ENCODE measurements around the gene SKOR2.

SKOR2 gene

GRCh38 chr18:47226660-47227059 is 24.8 kb downstream of the SKOR2 start:
- Histone ChIP-seq H3K27ac (ENCODE audit: low read length) (no peak overlapping the region), H3K4me2 (ENCODE audit: low read depth, low read length) (no peak overlapping the region), H3K9ac (ENCODE audit: low read length) (no peak overlapping the region), H3F3A (ENCODE audit: insufficient read depth, low read length) (no peaks in the 10 kb centered on the region), H3K79me2 (ENCODE audit: low read length) (no peaks in the 10 kb centered on the region), H3K4me1 (ENCODE audit: low read length) (no peaks in the 10 kb centered on the region), H3K9me2 (replicated peaks; ENCODE audit: insufficient read depth, low read length) (no peaks in the 10 kb centered on the region), H3K9me3 (replicated peaks; ENCODE audit: insufficient read depth, low read length) (no peaks in the 10 kb centered on the region), H4K20me1 (ENCODE audit: insufficient read depth, low read length) (no peaks in the 10 kb centered on the region), H2AFZ (ENCODE audit: low read length) (no peak overlapping the region), H3K36me3 (replicated peaks; ENCODE audit: insufficient read depth, low read length) (no peaks in the 10 kb centered on the region), H3K27me3 (replicated peaks; ENCODE audit: insufficient read depth, low read length) (no peaks in the 10 kb centered on the region), H3K4me3 (ENCODE audit: low read length) (no peak overlapping the region)
- TF ChIP-seq CTCF (IDR thresholded peaks at IDR 0.05; ENCODE audit: low read length), result no peak
- no peak for TF ChIP-seq EZH2 (optimal IDR thresholded peaks at IDR 0.05; ENCODE audit: low read depth, low read length)
- TF ChIP-seq EZH2phosphoT487 (IDR thresholded peaks at IDR 0.05; ENCODE audit: low read length), result no peak
- DNase-seq, result no peak

- Histone ChIP-seq H3K27ac (ENCODE audit: low read length) (no peak overlapping the region), H3K9me2 (replicated peaks; ENCODE audit: insufficient read depth, low read length) (no peaks in the 10 kb centered on the region), H3K27me3 (replicated peaks; ENCODE audit: insufficient read depth, low read length) (no peaks in the 10 kb centered on the region), H3K4me2 (ENCODE audit: low read depth, low read length) (no peak overlapping the region), H3K9me3 (replicated peaks; ENCODE audit: insufficient read depth, low read length) (no peaks in the 10 kb centered on the region), H3K79me2 (ENCODE audit: low read length) (no peaks in the 10 kb centered on the region), H2AFZ (ENCODE audit: low read length) (no peak overlapping the region), H3F3A (ENCODE audit: insufficient read depth, low read length) (no peaks in the 10 kb centered on the region), H3K36me3 (replicated peaks; ENCODE audit: insufficient read depth, low read length) (no peaks in the 10 kb centered on the region), H4K20me1 (ENCODE audit: insufficient read depth, low read length) (no peaks in the 10 kb centered on the region), H3K9ac (ENCODE audit: low read length) (no peak overlapping the region), H3K4me1 (ENCODE audit: low read length) (no peaks in the 10 kb centered on the region), H3K4me3 (ENCODE audit: low read length) (no peak overlapping the region)
- TF ChIP-seq EZH2phosphoT487 (IDR thresholded peaks at IDR 0.05; ENCODE audit: low read length) (no peak), EZH2 (optimal IDR thresholded peaks at IDR 0.05; ENCODE audit: low read depth, low read length) (no peak), CTCF (IDR thresholded peaks at IDR 0.05; ENCODE audit: low read length) (peak; percentile 67)
- peak; percentile 56 for DNase-seq
Measured at GRCh38 chr18:47215554-47216138, 35.8 kb downstream of the SKOR2 start.

GRCh38 chr18:47209171-47209570 is 42.3 kb downstream of the SKOR2 start:
- no peak overlapping the region for H3K4me3 ChIP-seq (ENCODE audit: low read length)
- no peaks in the 10 kb centered on the region for H3K27me3 ChIP-seq (replicated peaks; ENCODE audit: insufficient read depth, low read length)
- no peaks in the 10 kb centered on the region for H3K9me2 ChIP-seq (replicated peaks; ENCODE audit: insufficient read depth, low read length)
- no peaks in the 10 kb centered on the region for H4K20me1 ChIP-seq (ENCODE audit: insufficient read depth, low read length)
- H3K9me3 ChIP-seq (replicated peaks; ENCODE audit: insufficient read depth, low read length), result no peaks in the 10 kb centered on the region
- H3K4me2 ChIP-seq (ENCODE audit: low read depth, low read length), result no peak overlapping the region
- H3K9ac ChIP-seq (ENCODE audit: low read length), result no peak overlapping the region
- TF ChIP-seq EZH2 (optimal IDR thresholded peaks at IDR 0.05; ENCODE audit: low read depth, low read length) (no peak), CTCF (IDR thresholded peaks at IDR 0.05; ENCODE audit: low read length) (no peak), EZH2phosphoT487 (IDR thresholded peaks at IDR 0.05; ENCODE audit: low read length) (no peak)
- no peaks in the 10 kb centered on the region for H3K79me2 ChIP-seq (ENCODE audit: low read length)
- no peaks in the 10 kb centered on the region for H3K4me1 ChIP-seq (ENCODE audit: low read length)
- no peak overlapping the region for H2AFZ ChIP-seq (ENCODE audit: low read length)
- no peak overlapping the region for H3K27ac ChIP-seq (ENCODE audit: low read length)
- no peak for DNase-seq
- H3K36me3 ChIP-seq (replicated peaks; ENCODE audit: insufficient read depth, low read length), result no peaks in the 10 kb centered on the region
- no peaks in the 10 kb centered on the region for H3F3A ChIP-seq (ENCODE audit: insufficient read depth, low read length)

All from MM.1S (cell line).